H9 (cell line): ENCODE data around the gene SLC25A26. TPM values are rescaled to one million over a fixed set of nuclear protein-coding genes. Genes with fewer than 3 reads are reported as not detected.

Experiments used
- DNase-seq: peaks from one replicate; pipeline ENCODE4 v3.0.0-alpha.2; 2017
- H2AFZ ChIP-seq: one replicate; pipeline ENCODE4 v1.6.1; 2013; ENCODE audit warnings: mild to moderate bottlenecking, low read length, control low read depth, moderate library complexity
- H2AK5ac ChIP-seq: 2 replicates; pipeline ENCODE4 v1.6.1; 2013; ENCODE audit warnings: low read length, control low read depth, mixed read lengths; ENCODE audit not compliant: insufficient read length
- H2BK120ac ChIP-seq: one replicate; pipeline ENCODE4 v1.6.1; 2013; ENCODE audit warnings: low read depth, mild to moderate bottlenecking, low read length, control low read depth, inconsistent platforms; ENCODE audit not compliant: poor library complexity, severe bottlenecking
- H2BK12ac ChIP-seq: 2 replicates; pipeline ENCODE4 v1.6.1; 2013; ENCODE audit warnings: low read length, control low read depth, mixed read lengths, low read depth; ENCODE audit not compliant: insufficient read length
- H2BK15ac ChIP-seq: 2 replicates; pipeline ENCODE4 v1.6.1; 2013; ENCODE audit warnings: low read depth, low read length, control low read depth
- H2BK20ac ChIP-seq: one replicate; pipeline ENCODE4 v1.6.1; 2013; ENCODE audit warnings: low read depth, mild to moderate bottlenecking, low read length, control low read depth, inconsistent platforms; ENCODE audit not compliant: poor library complexity, severe bottlenecking
- H2BK5ac ChIP-seq: 2 replicates; pipeline ENCODE4 v1.6.1; 2013; ENCODE audit warnings: low read length, control low read depth, mixed read lengths; ENCODE audit not compliant: insufficient read length
- H3K14ac ChIP-seq: 2 replicates; pipeline ENCODE4 v1.6.1; 2013; ENCODE audit warnings: low read length, control low read depth; ENCODE audit not compliant: insufficient read depth
- H3K18ac ChIP-seq: 2 replicates; pipeline ENCODE4 v1.6.1; 2013; ENCODE audit warnings: low read depth, mild to moderate bottlenecking, mixed read lengths, low read length, control low read depth; ENCODE audit not compliant: insufficient read length
- H3K23ac ChIP-seq: 2 replicates; pipeline ENCODE4 v1.6.1; 2013; ENCODE audit warnings: low read length, control low read depth, mixed read lengths, low read depth; ENCODE audit not compliant: insufficient read length
- H3K23me2 ChIP-seq: 2 replicates; pipeline ENCODE4 v1.6.1; 2013; ENCODE audit warnings: low read depth, mild to moderate bottlenecking, mixed read lengths, low read length, control low read depth; ENCODE audit not compliant: insufficient read length, poor library complexity, severe bottlenecking
- H3K27ac ChIP-seq: 2 replicates; pipeline ENCODE4 v1.5.1; 2013; ENCODE audit warnings: low read length, control low read depth, mixed read lengths, low read depth; ENCODE audit not compliant: insufficient read length
- H3K27me3 ChIP-seq: 2 replicates; pipeline ENCODE4 v1.6.1; 2013; ENCODE audit warnings: low read length, control low read depth, inconsistent platforms; ENCODE audit not compliant: insufficient read depth
- H3K4ac ChIP-seq: 2 replicates; pipeline ENCODE4 v1.6.1; 2013; ENCODE audit warnings: low read depth, mild to moderate bottlenecking, control low read depth, inconsistent platforms, low read length, moderate library complexity
- H3K4me1 ChIP-seq: 2 replicates; pipeline ENCODE4 v1.6.1; 2013; ENCODE audit warnings: low read length, control low read depth, inconsistent platforms; ENCODE audit not compliant: insufficient read depth
- H3K4me2 ChIP-seq: 2 replicates; pipeline ENCODE4 v1.6.1; 2013; ENCODE audit warnings: low read length, control low read depth, mixed read lengths; ENCODE audit not compliant: insufficient read length, insufficient read depth
- H3K56ac ChIP-seq: 2 replicates; pipeline ENCODE4 v1.6.1; 2013; ENCODE audit warnings: low read depth, mild to moderate bottlenecking, mixed read lengths, low read length, control low read depth; ENCODE audit not compliant: insufficient read length
- H3K79me1 ChIP-seq: 2 replicates; pipeline ENCODE4 v1.6.1; 2013; ENCODE audit warnings: low read depth, mild to moderate bottlenecking, moderate library complexity, low read length, control low read depth, inconsistent platforms; ENCODE audit not compliant: insufficient read depth, poor library complexity, severe bottlenecking
- H3K79me2 ChIP-seq: 2 replicates; pipeline ENCODE4 v1.6.1; 2013; ENCODE audit warnings: low read length, control low read depth, inconsistent platforms; ENCODE audit not compliant: insufficient read depth
- H3K9ac ChIP-seq: 2 replicates; pipeline ENCODE4 v1.6.1; 2013; ENCODE audit warnings: low read length, control low read depth, mixed read lengths; ENCODE audit not compliant: insufficient read length; ENCODE audit errors: extremely low read depth
- H3K9me3 ChIP-seq: one replicate; pipeline ENCODE4 v1.6.1; 2013; ENCODE audit warnings: low read depth, low read length, inconsistent platforms; ENCODE audit not compliant: control insufficient read depth
- H3T11ph ChIP-seq: one replicate; pipeline ENCODE4 v1.6.1; 2013; ENCODE audit warnings: mild to moderate bottlenecking, low read length, control low read depth, inconsistent platforms
- H4K20me1 ChIP-seq: one replicate; pipeline ENCODE4 v1.6.1; 2013; ENCODE audit not compliant: control insufficient read depth, insufficient read length, insufficient read depth
- H4K5ac ChIP-seq: 2 replicates; pipeline ENCODE4 v1.6.1; 2013; ENCODE audit warnings: low read depth, mild to moderate bottlenecking, mixed read lengths, low read length, control low read depth; ENCODE audit not compliant: insufficient read length
- H4K8ac ChIP-seq: replicated peaks from 2 replicates; pipeline ENCODE4 v1.6.1; 2013; ENCODE audit warnings: low read length, control low read depth, mixed read lengths, low read depth; ENCODE audit not compliant: insufficient read length
- H4K91ac ChIP-seq: 2 replicates; pipeline ENCODE4 v1.6.1; 2013; ENCODE audit warnings: low read depth, mild to moderate bottlenecking, moderate library complexity, mixed read lengths, low read length, control low read depth; ENCODE audit not compliant: insufficient read length
- H3K27ac Mint-ChIP-seq, 3 experiments: 2 replicates in 2 of 3; 3 replicates in 1 of 3; pipeline ENCODE4 v1.8.0; 2020 to 2021; ENCODE audit warnings: mixed read lengths in 3 of 3, mild to moderate bottlenecking in 1 of 3, moderate library complexity in 1 of 3
- H3K27me3 Mint-ChIP-seq: 2 replicates; pipeline ENCODE4 v1.8.0; 2021; ENCODE audit warnings: low read depth, mild to moderate bottlenecking, moderate library complexity, mixed read lengths
- H3K36me3 Mint-ChIP-seq, 3 experiments: 2 replicates in 2 of 3; 3 replicates in 1 of 3; pipeline ENCODE4 v1.8.0; 2020 to 2021; ENCODE audit warnings: low read depth in 3 of 3, mixed read lengths in 3 of 3; ENCODE audit not compliant: insufficient read depth in 1 of 3
- H3K4me1 Mint-ChIP-seq, 2 experiments: 2 replicates each; pipeline ENCODE4 v1.8.0; 2020; ENCODE audit warnings: mixed read lengths in 2 of 2
- H3K4me3 Mint-ChIP-seq, 2 experiments: 2 replicates in 1 of 2; 3 replicates in 1 of 2; pipeline ENCODE4 v1.8.0; 2020 to 2021; ENCODE audit warnings: mild to moderate bottlenecking in 2 of 2, mixed read lengths in 2 of 2, moderate library complexity in 1 of 2
- H3K9me3 Mint-ChIP-seq, 2 experiments: 2 replicates in 1 of 2; 3 replicates in 1 of 2; pipeline ENCODE4 v1.8.0; 2020; ENCODE audit warnings: mild to moderate bottlenecking in 2 of 2, mixed read lengths in 2 of 2, moderate library complexity in 1 of 2
- WGBS: extraction: QIAGEN DNeasy Blood & Tissue Kit; methylation state at CpG from one replicate; pipeline ENCODE4 v1.1.7; 2013; ENCODE audit warnings: missing lambda C conversion rate, low lambda C conversion rate, mixed read lengths; ENCODE audit not compliant: insufficient read length; ENCODE audit errors: extremely low coverage; 5-methylcytosine and 5-hydroxymethylcytosine counted together
- total RNA-seq: library from RNA; stranded (reverse); gene quantifications from 2 replicates; pipeline ENCODE4 v1.2.1, GENCODE V29; 2021
- TF ChIP-seq, protein P1 (sequence below): fragments of 200-600 bp; sonication (generic); conservative IDR thresholded peaks from 3 replicates; pipeline ENCODE4 v1.8.0; 2021; ENCODE audit warnings: antibody characterized with exemption, mild to moderate bottlenecking

The SLC25A26 gene
- total RNA-seq, 1 experiment from 2014 or later = 30.2 TPM

DNA sequence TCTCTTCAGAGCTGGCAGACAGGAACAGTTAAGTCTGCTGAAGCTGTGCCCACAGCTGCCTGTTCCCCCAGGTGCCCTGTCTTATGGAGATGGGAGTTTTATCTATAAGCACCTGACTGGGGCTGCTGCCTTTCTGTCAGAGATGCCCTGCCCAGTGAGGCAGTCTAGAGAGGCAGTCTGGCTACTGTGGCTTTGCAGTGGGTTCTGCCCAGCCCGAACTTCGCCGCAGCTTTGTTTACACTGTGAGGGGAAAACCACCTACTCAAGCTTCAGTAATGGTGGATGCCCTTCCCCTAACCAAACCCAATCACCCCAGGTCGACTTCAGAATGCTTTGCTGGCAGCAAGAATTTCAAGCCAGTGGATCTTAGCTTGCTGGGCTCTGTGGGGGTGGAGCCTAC lies 91.2 kb downstream of the SLC25A26 start:
- H3K14ac ChIP-seq = no peak overlapping the region
- no peak overlapping the region for H3K56ac ChIP-seq
- H2BK5ac ChIP-seq = no peak overlapping the region
- TF ChIP-seq, protein P1, sequence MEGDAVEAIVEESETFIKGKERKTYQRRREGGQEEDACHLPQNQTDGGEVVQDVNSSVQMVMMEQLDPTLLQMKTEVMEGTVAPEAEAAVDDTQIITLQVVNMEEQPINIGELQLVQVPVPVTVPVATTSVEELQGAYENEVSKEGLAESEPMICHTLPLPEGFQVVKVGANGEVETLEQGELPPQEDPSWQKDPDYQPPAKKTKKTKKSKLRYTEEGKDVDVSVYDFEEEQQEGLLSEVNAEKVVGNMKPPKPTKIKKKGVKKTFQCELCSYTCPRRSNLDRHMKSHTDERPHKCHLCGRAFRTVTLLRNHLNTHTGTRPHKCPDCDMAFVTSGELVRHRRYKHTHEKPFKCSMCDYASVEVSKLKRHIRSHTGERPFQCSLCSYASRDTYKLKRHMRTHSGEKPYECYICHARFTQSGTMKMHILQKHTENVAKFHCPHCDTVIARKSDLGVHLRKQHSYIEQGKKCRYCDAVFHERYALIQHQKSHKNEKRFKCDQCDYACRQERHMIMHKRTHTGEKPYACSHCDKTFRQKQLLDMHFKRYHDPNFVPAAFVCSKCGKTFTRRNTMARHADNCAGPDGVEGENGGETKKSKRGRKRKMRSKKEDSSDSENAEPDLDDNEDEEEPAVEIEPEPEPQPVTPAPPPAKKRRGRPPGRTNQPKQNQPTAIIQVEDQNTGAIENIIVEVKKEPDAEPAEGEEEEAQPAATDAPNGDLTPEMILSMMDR = no peak
- Mint-ChIP-seq H3K27ac (no peak overlapping the region), H3K4me3 (no peak overlapping the region), H3K4me1 (peaks cover 0 to 6% of the 10 kb centered on the region in 2 experiments; a peak in 2 of 4 replicates), H3K9me3 (peaks cover 9 to 12% of the 10 kb centered on the region in 2 experiments; a peak in 3 of 5 replicates), H3K27me3 (no peaks in the 10 kb centered on the region), H3K36me3 (peaks cover 0 to 8% (median 4%) of the 10 kb centered on the region in 3 experiments; a peak in 4 of 7 replicates)
- DNase-seq = no peak
- H3K9me3 ChIP-seq = no peaks in the 10 kb centered on the region
- no peak overlapping the region for H4K91ac ChIP-seq
- H4K20me1 ChIP-seq = no peaks in the 10 kb centered on the region
- H2BK120ac ChIP-seq = no peak overlapping the region
- no peak overlapping the region for H2BK15ac ChIP-seq
- no peak overlapping the region for H4K5ac ChIP-seq
- H3K79me1 ChIP-seq = no peaks in the 10 kb centered on the region
- H3K4me1 ChIP-seq = no peaks in the 10 kb centered on the region
- no CpG with 5 or more reads among the region's 4 CpGs for WGBS
- no peaks in the 10 kb centered on the region for H3K27me3 ChIP-seq
- H3K18ac ChIP-seq = no peak overlapping the region
- H3T11ph ChIP-seq = no peak overlapping the region
- H2BK12ac ChIP-seq = no peak overlapping the region
- H3K9ac ChIP-seq = no peak overlapping the region
- H2AK5ac ChIP-seq = no peak overlapping the region
- H2AFZ ChIP-seq = no peak overlapping the region
- no peak overlapping the region for H3K4me2 ChIP-seq
- no peak overlapping the region for H3K23ac ChIP-seq
- H2BK20ac ChIP-seq = no peak overlapping the region
- no peaks in the 10 kb centered on the region for H3K79me2 ChIP-seq
- no peak overlapping the region for H3K27ac ChIP-seq
- H4K8ac ChIP-seq = no peak overlapping the region
- no peaks in the 10 kb centered on the region for H3K23me2 ChIP-seq
- no peak overlapping the region for H3K4ac ChIP-seq
